Endothelial cell of umbilical vein (primary cell): ENCODE data around the gene RABL6. TPM values are rescaled to one million over a fixed set of nuclear protein-coding genes. Genes with fewer than 3 reads are reported as not detected.
A peak's percentile ranks its signal among the peaks of the same experiment; 100 is the strongest.
"Not testable (repeated sequence)": the region's sequence is repeated elsewhere in the genome, so short reads cannot be mapped to it uniquely, and the experiment has no call there.

Experiments used
- BruUV-seq: library from RNA; stranded (reverse); fragments of 400-500 nt; replicated peaks from 2 replicates; lab custom pipeline; 2021; lab: Mats Ljungman, UMichigan
- CTCF ChIA-PET: fragments of 300-600, 350-600 bp; sonication (Branson Sonifier 250); formaldehyde crosslinking; loops from one replicate; lab custom pipeline; 2021; ENCODE audit warnings: antibody characterized with exemption, inconsistent platforms; lab: Charles Lee
- POLR2A ChIA-PET: fragments of 300-600, 350-600 bp; sonication (Branson Sonifier 250); formaldehyde crosslinking; loops from one replicate; lab custom pipeline; 2021; ENCODE audit warnings: antibody characterized with exemption, inconsistent platforms; lab: Charles Lee
- DNase-seq: peaks from one replicate; pipeline ENCODE4 v3.0.0-alpha.2; 2011; ENCODE audit warnings: low read depth, low spot score
- FAIRE-seq: peaks from 2 replicates; lab custom pipeline; 2011; peaks lifted over from hg19 to GRCh38; lab: Jason Lieb, UNC
- H2AFZ ChIP-seq: 2 replicates; pipeline ENCODE4 v1.6.0; 2012; ENCODE audit warnings: low read depth, low read length, control low read depth, inconsistent platforms
- H3K27ac ChIP-seq: 2 replicates; pipeline ENCODE4 v1.5.1; 2011; ENCODE audit warnings: low read depth, mild to moderate bottlenecking, control low read depth, low read length, moderate library complexity; ENCODE audit not compliant: insufficient read depth
- H3K27me3 ChIP-seq, 2 experiments: 2 replicates each; pipeline versions ENCODE4 v1.6.0 to v1.6.1; 2011; ENCODE audit warnings: low read length in 2 of 2, mixed read lengths in 1 of 2; ENCODE audit not compliant: control insufficient read depth in 2 of 2, insufficient read depth in 2 of 2
- H3K36me3 ChIP-seq, 2 experiments: 2 replicates in 1 of 2; 3 replicates in 1 of 2; pipeline ENCODE4 v1.5.1; 2011; ENCODE audit warnings: low read length in 2 of 2, mild to moderate bottlenecking in 1 of 2, moderate library complexity in 1 of 2; ENCODE audit not compliant: control insufficient read depth in 2 of 2, insufficient read depth in 2 of 2; ENCODE audit errors: extremely low read depth in 1 of 2
- H3K4me1 ChIP-seq: 3 replicates; pipeline ENCODE4 v1.5.1; 2011; ENCODE audit warnings: mild to moderate bottlenecking, low read length; ENCODE audit not compliant: control insufficient read depth, insufficient read depth; ENCODE audit errors: extremely low read depth
- H3K4me2 ChIP-seq: 2 replicates; pipeline ENCODE4 v1.6.1; 2011; ENCODE audit warnings: low read length, control low read depth, mixed read lengths; ENCODE audit not compliant: insufficient read depth
- H3K4me3 ChIP-seq, 3 experiments: fragments of 200-600 bp in 1 of 3; sonication (generic), shearing (Covaris generic) in 1 of 3; replicated peaks in 1 of 3; 2 replicates each; pipeline ENCODE4 v1.5.1; 2011 to 2016; ENCODE audit warnings: control low read depth in 3 of 3, low read length in 3 of 3, mild to moderate bottlenecking in 2 of 3, inconsistent platforms in 1 of 3, low read depth in 1 of 3, moderate library complexity in 1 of 3; ENCODE audit not compliant: insufficient read depth in 1 of 3
- H3K79me2 ChIP-seq: 2 replicates; pipeline ENCODE4 v1.6.0; 2012; ENCODE audit warnings: low read length, inconsistent platforms; ENCODE audit not compliant: control insufficient read depth, insufficient read depth
- H3K9ac ChIP-seq: replicated peaks from 2 replicates; pipeline ENCODE3; 2011; ENCODE audit warnings: low read length, control low read depth; ENCODE audit not compliant: insufficient read depth; ENCODE audit errors: extremely low read depth
- H3K9me1 ChIP-seq: replicated peaks from 3 replicates; pipeline ENCODE4 v1.6.0; 2011; ENCODE audit warnings: mild to moderate bottlenecking, low read length; ENCODE audit not compliant: control insufficient read depth, insufficient read depth; ENCODE audit errors: extremely low read depth
- H3K9me3 ChIP-seq: replicated peaks from 2 replicates; pipeline ENCODE4 v1.5.1; 2012; ENCODE audit warnings: low read length, inconsistent platforms; ENCODE audit not compliant: control insufficient read depth, insufficient read depth
- H4K20me1 ChIP-seq: replicated peaks from 2 replicates; pipeline ENCODE3; 2011; ENCODE audit warnings: mild to moderate bottlenecking, low read length; ENCODE audit not compliant: control insufficient read depth, insufficient read depth; ENCODE audit errors: extremely low read depth
- dilution Hi-C: fragments of 300-500 bp; cut with MboI; formaldehyde crosslinking; loops from one replicate; pipeline ENCODE4 v1.15.0; 2019; ENCODE audit warnings: low sequenced_read_pairs; ENCODE audit not compliant: extremely low pct_ligation_motif_present
- intact Hi-C: fragments of 100-400 bp; cut with micrococcal nuclease; formaldehyde crosslinking; loops from one replicate; pipeline ENCODE4 v1.10.0; 2022
- polyA plus RNA-seq, 4 experiments: library from polyadenylated mRNA; depleted of rRNA in 3 of 4; stranded (reverse) in 3 of 4; unstranded in 1 of 4; fragments of >200 nt; gene quantifications; 2 replicates each; pipeline versions ENCODE4 v1.2.1 to v1.2.3, GENCODE V29; 2011 to 2012; ENCODE audit warnings: missing spikeins in 1 of 4
- total RNA-seq: library from RNA; stranded (reverse); gene quantifications from 2 replicates; pipeline ENCODE4 v1.2.3, GENCODE V29; 2021
- TF ChIP-seq, protein P1 (sequence below), 2 donors: IDR thresholded peaks; 1 replicate in 1 of 2; 2 replicates in 1 of 2; pipeline ENCODE4 v1.5.1; 2011; ENCODE audit warnings: low read length in 2 of 2, mild to moderate bottlenecking in 2 of 2, moderate library complexity in 2 of 2, control low read depth in 1 of 2, inconsistent platforms in 1 of 2, low read depth in 1 of 2; ENCODE audit not compliant: insufficient read depth in 1 of 2; ENCODE audit errors: extremely low read depth in 1 of 2

Gene RABL6
- total and polyA plus RNA-seq, 2 donors (not counting 3 experiments of a cell fraction or from before 2014, with no cell fraction given) = 60.8 to 112 TPM

- H3K9me3 ChIP-seq, BruUV-seq, H3K9me1 ChIP-seq, H3K27ac ChIP-seq, H4K20me1 ChIP-seq, FAIRE-seq, H3K4me3 ChIP-seq, H3K9ac ChIP-seq, dilution Hi-C loops, H3K79me2 ChIP-seq, DNase-seq, POLR2A ChIA-PET, H3K36me3 ChIP-seq, H3K4me1 ChIP-seq, H3K4me2 ChIP-seq, H2AFZ ChIP-seq: not testable (repeated sequence)
- intact Hi-C loops = loop anchor here (2.0 to 5.0 kb wide), 3 partner anchors 37 to 191 kb away; partner anchors contain the start of genes CLIC3 and RABL6
- CTCF ChIA-PET = interaction anchor here (1.2 to 2.8 kb wide), 4 partner anchors 104 to 191 kb away, joined by 3 to 18 read pairs (median 7); no protein-coding TSS in a partner anchor
- TF ChIP-seq, protein P1, sequence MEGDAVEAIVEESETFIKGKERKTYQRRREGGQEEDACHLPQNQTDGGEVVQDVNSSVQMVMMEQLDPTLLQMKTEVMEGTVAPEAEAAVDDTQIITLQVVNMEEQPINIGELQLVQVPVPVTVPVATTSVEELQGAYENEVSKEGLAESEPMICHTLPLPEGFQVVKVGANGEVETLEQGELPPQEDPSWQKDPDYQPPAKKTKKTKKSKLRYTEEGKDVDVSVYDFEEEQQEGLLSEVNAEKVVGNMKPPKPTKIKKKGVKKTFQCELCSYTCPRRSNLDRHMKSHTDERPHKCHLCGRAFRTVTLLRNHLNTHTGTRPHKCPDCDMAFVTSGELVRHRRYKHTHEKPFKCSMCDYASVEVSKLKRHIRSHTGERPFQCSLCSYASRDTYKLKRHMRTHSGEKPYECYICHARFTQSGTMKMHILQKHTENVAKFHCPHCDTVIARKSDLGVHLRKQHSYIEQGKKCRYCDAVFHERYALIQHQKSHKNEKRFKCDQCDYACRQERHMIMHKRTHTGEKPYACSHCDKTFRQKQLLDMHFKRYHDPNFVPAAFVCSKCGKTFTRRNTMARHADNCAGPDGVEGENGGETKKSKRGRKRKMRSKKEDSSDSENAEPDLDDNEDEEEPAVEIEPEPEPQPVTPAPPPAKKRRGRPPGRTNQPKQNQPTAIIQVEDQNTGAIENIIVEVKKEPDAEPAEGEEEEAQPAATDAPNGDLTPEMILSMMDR (IDR thresholded peaks at IDR 0.05; ENCODE audit: extremely low read depth in 1 of 2, insufficient read depth in 1 of 2, low read depth in 1 of 2, low read length in 2 of 2) = peak; percentile 22 to 43
- H3K27me3 ChIP-seq = peaks cover 10 to 28% of the 10 kb centered on the region in 2 experiments
Observed at GRCh38 chr9:136843801-136844740, 36.3 kb downstream of the RABL6 start.
